ENCODE data around the gene ANAPC13. TPM values are rescaled to one million over a fixed set of nuclear protein-coding genes. Genes with fewer than 3 reads are reported as not detected.
A peak's percentile ranks its signal among the peaks of the same experiment; 100 is the strongest.

The ANAPC13 gene
- total and polyA plus RNA-seq, 4 donors: 38.7 to 86.1 (median 46.3) TPM

- no peak overlapping the region for H3K27ac ChIP-seq (ENCODE audit: low read depth in 1 of 2, low read length in 2 of 2)
- ATAC-seq (ENCODE audit: low FRiP score) (no peak), DNase-seq (no peak)
- H3K36me3 ChIP-seq (ENCODE audit: control insufficient read depth in 1 of 2, insufficient read depth in 2 of 2, low read length in 1 of 2): no peaks in the 10 kb centered on the region
- no peaks in the 10 kb centered on the region for H3K27me3 ChIP-seq (ENCODE audit: control insufficient read depth in 1 of 2, insufficient read depth in 2 of 2, low read length in 1 of 2)
- 59 to 67% methylated on average over 6 of the region's 6 CpGs for whole genome bisulfite sequencing, 2 donors
- H3K4me1 ChIP-seq (ENCODE audit: control insufficient read depth in 1 of 2, insufficient read depth in 2 of 2, low read length in 2 of 2): no peaks in the 10 kb centered on the region
- H3K9me3 ChIP-seq (ENCODE audit: control insufficient read depth, low read length): no peaks in the 10 kb centered on the region
- intact Hi-C loops (cut with DNase I): no loop called here
- no peak overlapping the region for H3K4me3 ChIP-seq (ENCODE audit: low read length in 2 of 2)
Measured at GRCh38 chr3:134453631-134454030, 32.2 kb downstream of the ANAPC13 start.

GRCh38 chr3:134449951-134450350 lies 35.8 kb downstream of the ANAPC13 start:
- no peaks in the 10 kb centered on the region for H3K27me3 ChIP-seq (ENCODE audit: control insufficient read depth in 1 of 2, insufficient read depth in 2 of 2, low read length in 1 of 2)
- 88 to 94% methylated on average over 3 of the region's 3 CpGs for WGBS, 2 donors
- no peak overlapping the region for H3K4me3 ChIP-seq (ENCODE audit: low read length in 2 of 2)
- ATAC-seq (ENCODE audit: low FRiP score) (no peak), DNase-seq (no peak)
- H3K9me3 ChIP-seq (ENCODE audit: control insufficient read depth, low read length): no peaks in the 10 kb centered on the region
- H3K27ac ChIP-seq (ENCODE audit: low read depth in 1 of 2, low read length in 2 of 2): no peak overlapping the region
- peaks cover 0 to 8% of the 10 kb centered on the region in 2 donors for H3K4me1 ChIP-seq (ENCODE audit: control insufficient read depth in 1 of 2, insufficient read depth in 2 of 2, low read length in 2 of 2)
- intact Hi-C loops (cut with DNase I): no loop called here
- H3K36me3 ChIP-seq (ENCODE audit: control insufficient read depth in 1 of 2, insufficient read depth in 2 of 2, low read length in 1 of 2): no peaks in the 10 kb centered on the region

DNA sequence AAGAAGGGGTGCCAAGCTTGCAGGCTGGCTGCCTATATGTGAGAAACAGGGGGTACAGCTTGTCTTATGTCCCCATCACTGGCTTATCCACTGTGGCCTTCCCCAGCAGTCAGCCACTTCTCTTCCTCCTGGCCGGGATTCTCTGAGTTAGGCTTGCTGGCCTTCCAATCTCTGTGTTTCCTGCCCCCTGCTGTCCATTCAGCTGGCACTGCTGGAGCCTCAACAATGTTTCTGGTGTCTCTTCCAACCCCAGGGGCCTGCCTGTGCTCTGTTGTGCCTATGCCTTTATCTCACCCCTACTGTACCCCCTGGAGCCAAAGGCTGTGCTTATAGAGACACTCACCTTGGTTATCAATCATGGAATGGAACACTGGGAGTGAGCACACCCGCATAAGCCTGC lies 36.5 kb downstream of the ANAPC13 start:
- ATAC-seq (ENCODE audit: low FRiP score) (peak; percentile 50), DNase-seq (no peak)
- intact Hi-C loops (cut with DNase I): no loop called here
- Histone ChIP-seq H3K36me3 (ENCODE audit: control insufficient read depth in 1 of 2, insufficient read depth in 2 of 2, low read length in 1 of 2) (no peaks in the 10 kb centered on the region), H3K27ac (ENCODE audit: low read depth in 1 of 2, low read length in 2 of 2) (no peak overlapping the region), H3K27me3 (ENCODE audit: control insufficient read depth in 1 of 2, insufficient read depth in 2 of 2, low read length in 1 of 2) (no peaks in the 10 kb centered on the region), H3K4me1 (ENCODE audit: control insufficient read depth in 1 of 2, insufficient read depth in 2 of 2, low read length in 2 of 2) (peaks cover 0 to 8% of the 10 kb centered on the region in 2 donors), H3K9me3 (ENCODE audit: control insufficient read depth, low read length) (no peaks in the 10 kb centered on the region), H3K4me3 (ENCODE audit: low read length in 2 of 2) (no peak overlapping the region)
- 76 to 78% methylated on average over 2 of the region's 2 CpGs for WGBS, 2 donors

- 94 to 95% methylated on average over 5 of the region's 5 CpGs for WGBS, 2 donors
- H3K4me3 ChIP-seq (ENCODE audit: low read length in 2 of 2): no peak overlapping the region
- H3K9me3 ChIP-seq (ENCODE audit: control insufficient read depth, low read length): no peaks in the 10 kb centered on the region
- DNase-seq: no peak
- no peak overlapping the region for H3K27ac ChIP-seq (ENCODE audit: low read depth in 1 of 2, low read length in 2 of 2)
- H3K36me3 ChIP-seq (ENCODE audit: control insufficient read depth in 1 of 2, insufficient read depth in 2 of 2, low read length in 1 of 2): no peaks in the 10 kb centered on the region
- H3K27me3 ChIP-seq (ENCODE audit: control insufficient read depth in 1 of 2, insufficient read depth in 2 of 2, low read length in 1 of 2): no peaks in the 10 kb centered on the region
- intact Hi-C loops (cut with DNase I): no loop called here
- peaks cover 0 to 8% of the 10 kb centered on the region in 2 donors for H3K4me1 ChIP-seq (ENCODE audit: control insufficient read depth in 1 of 2, insufficient read depth in 2 of 2, low read length in 2 of 2)
- no peak for ATAC-seq (ENCODE audit: low FRiP score)
Measured at GRCh38 chr3:134448664-134449063, 37.1 kb downstream of the ANAPC13 start.

DNA sequence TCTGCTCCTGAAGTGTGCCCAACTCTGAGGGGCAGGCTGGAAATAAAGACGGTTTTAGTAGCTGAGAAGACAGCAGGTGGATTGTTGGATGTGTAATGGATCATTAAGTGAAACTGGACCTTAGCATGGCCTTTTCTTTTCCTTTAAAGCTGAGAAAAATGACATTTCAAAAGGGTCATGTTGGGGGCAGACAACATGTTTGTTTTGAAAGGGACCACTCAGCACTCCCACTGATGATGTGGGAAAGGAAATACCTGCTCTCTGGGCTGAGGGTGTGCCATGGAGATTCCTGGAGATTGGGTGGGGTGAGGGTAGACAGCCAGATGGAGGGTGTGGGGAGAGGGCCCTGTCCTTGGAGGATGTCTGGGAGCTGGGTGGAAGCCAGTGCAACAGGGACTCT lies 38.4 kb downstream of the ANAPC13 start:
- H3K4me3 ChIP-seq (ENCODE audit: low read length in 2 of 2): no peak overlapping the region
- no peak overlapping the region for H3K27ac ChIP-seq (ENCODE audit: low read depth in 1 of 2, low read length in 2 of 2)
- ATAC-seq (ENCODE audit: low FRiP score) (no peak), DNase-seq (no peak)
- H3K4me1 ChIP-seq (ENCODE audit: control insufficient read depth in 1 of 2, insufficient read depth in 2 of 2, low read length in 2 of 2): peaks cover 0 to 8% of the 10 kb centered on the region in 2 donors
- H3K9me3 ChIP-seq (ENCODE audit: control insufficient read depth, low read length): no peaks in the 10 kb centered on the region
- no peaks in the 10 kb centered on the region for H3K36me3 ChIP-seq (ENCODE audit: control insufficient read depth in 1 of 2, insufficient read depth in 2 of 2, low read length in 1 of 2)
- intact Hi-C loops (cut with DNase I): no loop called here
- WGBS, 2 donors: 70 to 87% methylated on average over 1 of the region's 1 CpG
- no peaks in the 10 kb centered on the region for H3K27me3 ChIP-seq (ENCODE audit: control insufficient read depth in 1 of 2, insufficient read depth in 2 of 2, low read length in 1 of 2)

- WGBS, 2 donors: 7 to 11% methylated on average over 3 of the region's 3 CpGs
Measured at GRCh38 chr3:134446800-134447199, 39.0 kb downstream of the ANAPC13 start.

GRCh38 chr3:134445636-134446035 lies 40.1 kb downstream of the ANAPC13 start:
- H3K36me3 ChIP-seq (ENCODE audit: control insufficient read depth in 1 of 2, insufficient read depth in 2 of 2, low read length in 1 of 2): no peaks in the 10 kb centered on the region
- H3K27ac ChIP-seq (ENCODE audit: low read depth in 1 of 2, low read length in 2 of 2): no peak overlapping the region
- H3K27me3 ChIP-seq (ENCODE audit: control insufficient read depth in 1 of 2, insufficient read depth in 2 of 2, low read length in 1 of 2): no peaks in the 10 kb centered on the region
- no peak overlapping the region for H3K4me3 ChIP-seq (ENCODE audit: low read length in 2 of 2)
- intact Hi-C loops (cut with DNase I): no loop called here
- H3K9me3 ChIP-seq (ENCODE audit: control insufficient read depth, low read length): no peaks in the 10 kb centered on the region
- peaks cover 0 to 8% of the 10 kb centered on the region in 2 donors for H3K4me1 ChIP-seq (ENCODE audit: control insufficient read depth in 1 of 2, insufficient read depth in 2 of 2, low read length in 2 of 2)
- peak; percentile 49 for ATAC-seq (ENCODE audit: low FRiP score)
- 2 to 6% methylated on average over 1 of the region's 1 CpG for WGBS, 2 donors
- DNase-seq: no peak

More at GRCh38 chr3:134446800-134447199, 39.0 kb downstream of the ANAPC13 start:
- no peak overlapping the region for H3K27ac ChIP-seq (ENCODE audit: low read depth in 1 of 2, low read length in 2 of 2)
- H3K9me3 ChIP-seq (ENCODE audit: control insufficient read depth, low read length): no peaks in the 10 kb centered on the region
- intact Hi-C loops (cut with DNase I): no loop called here
- DNase-seq (no peak), ATAC-seq (ENCODE audit: low FRiP score) (no peak)
- no peaks in the 10 kb centered on the region for H3K36me3 ChIP-seq (ENCODE audit: control insufficient read depth in 1 of 2, insufficient read depth in 2 of 2, low read length in 1 of 2)
- H3K4me1 ChIP-seq (ENCODE audit: control insufficient read depth in 1 of 2, insufficient read depth in 2 of 2, low read length in 2 of 2): peaks cover 0 to 8% of the 10 kb centered on the region in 2 donors
- H3K4me3 ChIP-seq (ENCODE audit: low read length in 2 of 2): no peak overlapping the region
- no peaks in the 10 kb centered on the region for H3K27me3 ChIP-seq (ENCODE audit: control insufficient read depth in 1 of 2, insufficient read depth in 2 of 2, low read length in 1 of 2)

GRCh38 chr3:134445095-134445494 lies 40.7 kb downstream of the ANAPC13 start:
- DNase-seq: no peak
- peaks cover 0 to 8% of the 10 kb centered on the region in 2 donors for H3K4me1 ChIP-seq (ENCODE audit: control insufficient read depth in 1 of 2, insufficient read depth in 2 of 2, low read length in 2 of 2)
- H3K4me3 ChIP-seq (ENCODE audit: low read length in 2 of 2): no peak overlapping the region
- H3K36me3 ChIP-seq (ENCODE audit: control insufficient read depth in 1 of 2, insufficient read depth in 2 of 2, low read length in 1 of 2): no peaks in the 10 kb centered on the region
- intact Hi-C loops (cut with DNase I): no loop called here
- H3K9me3 ChIP-seq (ENCODE audit: control insufficient read depth, low read length): no peaks in the 10 kb centered on the region
- no peak for ATAC-seq (ENCODE audit: low FRiP score)
- no peaks in the 10 kb centered on the region for H3K27me3 ChIP-seq (ENCODE audit: control insufficient read depth in 1 of 2, insufficient read depth in 2 of 2, low read length in 1 of 2)
- WGBS, 2 donors: 72 to 73% methylated on average over 1 of the region's 1 CpG
- no peak overlapping the region for H3K27ac ChIP-seq (ENCODE audit: low read depth in 1 of 2, low read length in 2 of 2)

GRCh38 chr3:134441821-134442220 lies 44.0 kb downstream of the ANAPC13 start:
- WGBS, 2 donors: 71 to 73% methylated on average over 2 of the region's 2 CpGs
- no peak for ATAC-seq (ENCODE audit: low FRiP score)

More at GRCh38 chr3:134441821-134442220, 44.0 kb downstream of the ANAPC13 start:
- Histone ChIP-seq H3K4me1 (ENCODE audit: control insufficient read depth in 1 of 2, insufficient read depth in 2 of 2, low read length in 2 of 2) (peaks cover 0 to 4% of the 10 kb centered on the region in 2 donors), H3K27me3 (ENCODE audit: control insufficient read depth in 1 of 2, insufficient read depth in 2 of 2, low read length in 1 of 2) (no peaks in the 10 kb centered on the region), H3K27ac (ENCODE audit: low read depth in 1 of 2, low read length in 2 of 2) (no peak overlapping the region), H3K36me3 (ENCODE audit: control insufficient read depth in 1 of 2, insufficient read depth in 2 of 2, low read length in 1 of 2) (no peaks in the 10 kb centered on the region), H3K4me3 (ENCODE audit: low read length in 2 of 2) (no peak overlapping the region), H3K9me3 (ENCODE audit: control insufficient read depth, low read length) (no peaks in the 10 kb centered on the region)
- no peak for DNase-seq
- intact Hi-C loops (cut with DNase I): no loop called here

Measured in aorta (tissue), 5 donors.